KBM-7 (cell line): Measurements from ENCODE around the gene GOPC.
"Not testable (repeated sequence)": the region's sequence is repeated elsewhere in the genome, so short reads cannot be mapped to it uniquely, and the experiment has no call there.

Experiments used
- DNase-seq: peaks from one replicate; pipeline ENCODE4 v3.0.0-alpha.2; 2015
- in situ Hi-C: fragments of 300-500 bp; cut with MboI; formaldehyde crosslinking; loops from 2 replicates; pipeline ENCODE4 v1.14.3; 2020; ENCODE audit warnings: low sequenced_read_pairs, low pct_unique_long_range_greater_than_20kb, mixed read lengths

The GOPC gene

DNA sequence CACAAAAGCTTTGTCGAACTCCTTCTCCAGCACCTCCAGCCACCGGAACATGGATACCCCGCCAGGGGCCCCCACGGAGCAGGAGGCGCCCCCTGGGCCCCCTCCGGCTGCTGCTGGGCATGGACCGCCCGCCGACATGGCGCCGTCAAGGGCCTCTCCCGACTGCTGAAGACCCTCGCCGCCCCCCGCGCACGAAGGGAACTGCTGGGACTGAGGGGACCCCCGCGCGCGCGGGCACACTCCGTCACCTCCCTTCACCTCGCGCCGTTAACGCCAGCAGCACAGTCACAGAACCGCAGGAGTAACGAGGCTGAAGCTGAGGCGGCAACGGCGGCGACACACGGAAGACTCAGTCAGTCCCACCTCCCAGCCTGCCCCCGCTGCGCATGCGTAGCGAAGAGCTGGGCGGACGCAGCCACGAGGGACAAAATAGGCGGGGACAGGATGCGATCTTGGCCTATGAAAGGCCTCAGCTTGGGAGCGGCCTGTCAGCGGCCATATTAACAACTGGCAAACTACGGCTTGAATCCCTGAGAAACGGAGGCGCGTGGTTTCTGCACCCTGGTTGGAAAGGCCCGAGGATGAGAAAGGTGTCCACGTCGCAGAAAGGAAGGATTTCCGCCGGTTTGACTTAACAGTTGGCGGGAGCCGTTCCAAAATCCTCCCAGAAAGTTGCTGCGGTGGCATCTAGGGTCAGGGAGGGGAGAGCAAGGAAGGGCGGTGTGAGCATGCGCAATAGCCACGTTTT, at the start of gene GOPC:
TSS of gene GOPC (minus strand) at position 361 of the 748 bp plus-strand sequence. CDS start at position 138, 223 bp downstream.
- DNase-seq = peak; percentile 98
- in situ Hi-C loops = no loop called here

- in situ Hi-C loops, DNase-seq: not testable (repeated sequence)
Measured at GRCh38 chr6:117651984-117652383, 49.7 kb upstream of the GOPC start.

DNA sequence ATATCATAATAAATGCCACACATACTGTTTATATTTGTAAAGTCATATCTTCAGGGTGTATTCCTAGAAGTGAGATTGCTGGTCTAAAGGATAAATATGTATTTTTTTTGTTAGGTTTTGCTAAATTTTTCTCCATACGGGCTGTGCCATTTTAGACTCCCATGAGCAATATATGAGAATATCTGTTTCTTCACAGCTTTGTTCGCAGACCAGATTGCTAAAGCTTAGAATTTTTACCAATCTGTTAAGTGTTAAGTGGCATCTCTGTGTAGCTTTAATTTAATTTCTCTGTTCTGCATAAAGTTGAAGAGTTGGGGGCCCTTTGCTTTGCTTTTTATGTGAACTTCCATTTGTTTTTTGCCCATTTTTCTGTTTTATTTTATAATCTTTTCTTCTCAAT, 40.7 kb upstream of the GOPC start:
- in situ Hi-C loops = no loop called here
- DNase-seq = no peak

- no peak for DNase-seq
- in situ Hi-C loops = no loop called here
Measured at GRCh38 chr6:117637770-117638169, 35.5 kb upstream of the GOPC start.

DNA sequence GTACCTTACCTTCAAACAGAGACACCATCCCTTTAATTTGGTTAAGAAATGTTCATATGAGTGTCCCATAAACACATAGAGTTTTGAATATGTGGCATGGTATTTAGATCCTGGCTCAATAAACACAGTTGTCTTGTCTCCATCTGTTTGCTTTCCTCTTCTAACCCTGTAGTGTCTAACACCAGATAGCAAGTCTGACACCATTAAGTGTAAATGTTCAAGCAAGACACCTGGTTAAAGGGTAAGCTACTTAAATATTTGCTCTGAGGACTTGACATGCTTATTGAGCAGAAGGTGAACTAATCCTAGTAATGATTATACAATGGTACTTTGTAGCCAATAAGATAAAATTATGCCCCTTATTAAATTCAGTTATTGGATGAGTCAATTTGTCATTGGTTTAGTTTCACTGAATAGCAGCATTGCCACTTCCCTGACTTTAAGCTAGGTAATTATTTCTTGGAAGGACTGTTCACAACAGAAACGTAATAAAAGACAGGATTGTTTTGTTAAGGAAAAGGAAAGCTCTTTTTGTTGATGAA, 26.9 kb upstream of the GOPC start:
- in situ Hi-C loops = no loop called here
- DNase-seq = no peak

GRCh38 chr6:117627533-117627932, 25.2 kb upstream of the GOPC start:
- DNase-seq = no peak
- in situ Hi-C loops = no loop called here

DNA sequence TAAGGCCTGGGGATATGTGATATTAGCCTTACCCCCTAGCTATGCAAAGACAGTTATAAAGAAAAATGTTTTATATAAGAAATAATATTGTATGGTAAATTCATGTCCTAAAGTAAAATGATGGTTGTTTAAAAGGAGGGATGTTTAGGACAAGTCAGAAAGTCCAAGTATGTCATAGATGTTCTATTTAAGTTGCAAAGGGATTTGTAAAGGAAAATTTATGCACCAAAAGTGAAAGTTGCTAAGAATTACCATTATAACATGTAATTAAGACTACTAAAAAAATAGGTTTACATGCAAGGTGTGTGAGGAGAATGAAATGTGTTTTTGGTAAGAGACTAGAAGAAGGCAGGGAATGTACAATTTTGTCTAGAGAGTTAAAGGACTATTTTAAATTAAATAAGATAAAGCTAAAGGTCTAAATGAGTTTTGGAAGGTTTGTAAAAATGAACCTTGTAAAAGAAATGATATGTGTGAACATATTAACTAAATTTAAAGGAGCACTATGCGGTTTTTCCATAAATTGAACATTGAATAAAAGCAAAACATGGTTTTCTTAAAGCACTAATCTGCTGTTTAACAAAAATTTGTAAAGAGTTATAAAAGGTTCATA, 22.7 kb upstream of the GOPC start:
- DNase-seq = peak; percentile 23

GRCh38 chr6:117619178-117619577, 16.9 kb upstream of the GOPC start:
- in situ Hi-C loops = no loop called here
- DNase-seq = no peak

More for the DNA sequence above, 22.7 kb upstream of the GOPC start:
- in situ Hi-C loops = no loop called here

DNA sequence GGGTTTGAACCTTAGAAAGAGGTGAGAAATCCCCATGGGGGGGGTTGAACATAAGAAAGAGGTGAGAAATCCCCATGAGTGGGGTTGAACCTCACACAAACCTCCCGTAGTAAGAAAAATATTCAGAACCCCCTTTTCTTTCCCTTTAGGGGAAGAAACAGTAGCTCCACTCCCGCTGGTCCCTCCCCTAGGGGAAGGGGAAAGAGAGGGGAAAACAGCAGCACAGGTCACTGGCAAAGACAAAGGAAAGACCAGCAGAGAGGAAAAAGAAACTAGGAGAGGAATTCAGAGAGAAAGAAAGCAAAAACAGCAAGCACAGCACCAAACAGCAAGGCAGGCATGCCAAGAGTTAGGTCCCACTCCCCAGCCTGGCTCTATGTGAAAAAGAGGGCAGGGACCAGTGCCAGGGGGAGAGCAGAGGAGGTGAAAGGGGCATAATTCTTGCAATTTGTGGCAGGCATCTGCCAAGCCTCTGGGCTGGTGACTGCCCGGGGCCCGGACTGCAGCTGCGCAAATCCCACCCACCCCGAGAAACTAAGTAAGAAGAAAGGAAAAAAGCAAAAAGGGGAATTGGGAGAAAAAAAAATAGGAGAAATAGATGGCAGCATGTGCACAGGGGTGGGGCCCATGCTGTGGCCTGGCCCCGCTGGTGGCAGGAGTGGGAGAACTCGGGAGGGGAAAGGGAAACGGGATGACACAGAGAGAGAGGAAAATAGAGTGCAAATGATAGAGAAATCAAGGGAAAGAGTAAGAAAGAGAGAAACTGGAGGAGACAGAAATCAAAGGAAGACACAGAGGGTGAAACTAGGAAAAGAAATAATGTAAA, 15.1 kb upstream of the GOPC start:
- in situ Hi-C loops = no loop called here

DNA sequence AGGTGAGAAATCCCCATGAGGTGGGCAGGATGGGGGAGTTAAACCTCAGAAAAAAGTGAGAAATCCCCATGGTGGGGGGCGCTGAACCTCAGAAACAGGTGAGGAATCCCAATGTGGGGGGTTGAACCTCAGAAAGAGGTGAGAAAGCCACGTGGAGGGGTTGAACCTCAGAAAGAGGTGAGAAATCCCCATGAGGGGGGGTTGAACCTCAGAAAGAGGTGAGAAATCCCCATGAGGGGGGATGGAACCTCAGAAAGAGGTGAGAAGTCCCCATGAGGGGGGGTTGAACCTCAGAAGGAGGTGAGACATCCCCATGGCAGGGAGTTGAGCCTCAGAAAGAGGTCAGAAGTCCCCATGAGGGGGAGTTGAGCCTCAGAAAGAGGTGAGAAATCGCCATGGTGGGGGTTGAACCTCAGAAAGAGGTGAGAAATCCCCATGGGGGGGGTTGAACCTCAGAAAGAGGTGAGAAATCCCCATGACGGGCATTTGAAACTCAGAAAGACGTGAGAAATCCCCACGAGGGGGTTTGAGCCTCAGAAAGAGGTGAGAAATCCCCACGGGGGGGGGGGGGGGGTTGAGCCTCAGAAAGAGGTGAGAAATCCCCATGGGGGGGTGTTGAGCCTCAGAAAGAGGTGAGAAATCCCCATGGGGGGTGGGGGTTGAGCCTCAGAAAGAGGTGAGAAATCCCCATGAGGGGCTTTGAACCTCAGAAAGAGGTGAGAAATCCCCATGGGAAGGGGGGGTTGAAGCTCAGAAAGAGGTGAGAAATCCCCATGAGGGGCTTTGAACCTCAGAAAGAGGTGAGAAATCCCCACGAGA, 14.3 kb upstream of the GOPC start:
- in situ Hi-C loops = no loop called here
- DNase-seq = no peak

More for the DNA sequence above, 15.1 kb upstream of the GOPC start:
- DNase-seq = no peak

- no peak for DNase-seq
- in situ Hi-C loops = no loop called here
Measured at GRCh38 chr6:117615750-117616390, 13.6 kb upstream of the GOPC start.

DNA sequence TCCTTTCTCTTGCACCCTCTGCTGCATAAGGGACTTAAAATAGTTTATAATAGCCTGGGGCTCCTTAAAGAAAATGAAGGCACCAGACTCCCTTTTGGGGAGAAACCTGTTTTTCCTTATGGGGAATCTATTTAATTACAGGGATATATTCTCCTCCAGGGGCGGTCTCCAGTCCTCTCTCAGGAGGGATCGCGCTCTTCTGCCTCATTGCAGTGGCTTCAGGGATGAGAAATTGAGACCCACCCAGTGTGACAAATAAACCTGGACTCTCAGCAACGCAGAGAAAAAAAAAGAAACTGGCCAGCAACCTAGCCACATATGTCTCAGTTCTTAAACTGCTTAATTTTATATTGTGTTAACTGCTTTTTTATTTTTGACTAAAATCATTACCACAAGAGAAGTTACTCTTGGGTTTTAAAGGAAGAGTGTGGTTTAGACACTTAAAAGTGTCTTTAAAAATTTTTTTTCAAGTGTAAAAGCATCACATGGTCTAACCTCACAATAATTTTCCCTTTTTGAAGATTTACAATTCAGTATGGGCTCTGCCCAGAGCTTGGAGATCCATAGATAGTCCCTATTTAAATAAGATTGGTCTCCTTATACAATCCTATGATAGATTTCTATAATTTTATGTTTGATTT, 11.7 kb upstream of the GOPC start:
- no peak for DNase-seq

DNA sequence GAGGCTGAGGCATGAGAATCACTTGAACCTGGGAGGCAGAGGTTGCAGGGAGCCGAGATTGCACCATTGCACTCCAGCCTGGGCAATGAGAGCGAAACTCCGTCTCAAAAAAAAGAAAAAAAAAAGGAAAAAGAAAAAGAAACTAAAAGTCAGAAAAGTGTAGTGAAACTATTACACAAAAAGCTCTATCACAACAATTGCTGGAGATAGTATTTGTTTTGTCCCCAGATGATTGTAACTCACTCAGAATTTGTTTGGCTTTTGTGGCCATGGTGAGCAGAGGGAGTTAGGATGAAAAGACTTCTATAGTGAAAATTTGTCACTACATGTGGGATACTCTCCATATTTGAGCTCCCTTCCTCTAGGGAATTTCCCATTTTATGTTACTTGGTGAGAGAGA, 5.2 kb upstream of the GOPC start:
- in situ Hi-C loops = no loop called here
- no peak for DNase-seq

More for the DNA sequence above, 11.7 kb upstream of the GOPC start:
- in situ Hi-C loops = no loop called here

DNA sequence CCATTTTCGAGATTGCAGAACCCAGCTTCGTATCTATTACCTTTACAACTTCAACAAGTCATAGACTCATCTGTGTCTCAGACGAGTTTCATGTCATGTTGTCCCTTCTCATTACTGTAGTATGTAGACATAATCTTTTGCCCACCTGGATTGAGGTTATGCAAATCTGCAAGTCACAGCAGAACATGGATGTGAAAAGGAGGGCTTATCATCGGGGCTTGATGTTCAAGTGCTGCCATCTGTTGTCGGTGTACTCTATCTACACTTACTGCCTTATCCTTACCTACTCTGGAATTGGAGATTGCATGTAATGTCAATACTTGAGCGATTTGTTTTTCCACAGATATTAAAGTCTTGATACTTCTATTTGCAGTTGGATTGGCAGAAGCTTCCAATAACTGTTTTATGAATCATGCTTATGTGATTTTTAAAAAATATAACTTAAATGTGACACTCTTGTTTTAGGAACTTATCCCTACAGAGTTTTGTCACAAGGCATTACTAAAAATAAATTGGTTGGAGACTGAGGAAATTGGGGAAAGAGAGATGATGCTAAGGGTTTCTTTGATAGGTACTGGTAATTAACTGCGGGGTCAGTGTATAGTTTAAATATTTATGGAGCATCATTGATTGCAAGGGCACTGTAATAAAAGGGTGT, 3.0 kb upstream of the GOPC start:
- in situ Hi-C loops = no loop called here
- peak; percentile 79 for DNase-seq

DNA sequence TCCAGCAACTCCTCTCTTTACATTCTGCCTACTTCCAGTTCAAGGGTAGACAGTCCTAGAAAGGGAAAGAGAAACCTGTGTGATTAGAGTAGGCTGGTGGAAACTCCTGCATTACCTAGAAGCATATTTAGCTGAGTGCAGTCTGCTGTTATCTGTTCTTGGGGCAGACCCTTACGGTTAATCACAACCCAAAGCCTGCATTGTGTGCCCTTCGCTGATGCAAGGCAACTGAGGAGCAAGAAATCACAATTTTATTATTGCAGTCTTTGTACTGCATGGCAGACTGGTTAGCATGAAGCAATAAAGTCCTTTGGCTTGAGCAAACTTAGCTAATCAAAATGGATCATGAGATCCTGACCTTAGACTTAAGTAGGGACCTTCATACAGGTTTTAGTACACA, 1.5 kb upstream of the GOPC start:
- in situ Hi-C loops = no loop called here
- DNase-seq = no peak

DNA sequence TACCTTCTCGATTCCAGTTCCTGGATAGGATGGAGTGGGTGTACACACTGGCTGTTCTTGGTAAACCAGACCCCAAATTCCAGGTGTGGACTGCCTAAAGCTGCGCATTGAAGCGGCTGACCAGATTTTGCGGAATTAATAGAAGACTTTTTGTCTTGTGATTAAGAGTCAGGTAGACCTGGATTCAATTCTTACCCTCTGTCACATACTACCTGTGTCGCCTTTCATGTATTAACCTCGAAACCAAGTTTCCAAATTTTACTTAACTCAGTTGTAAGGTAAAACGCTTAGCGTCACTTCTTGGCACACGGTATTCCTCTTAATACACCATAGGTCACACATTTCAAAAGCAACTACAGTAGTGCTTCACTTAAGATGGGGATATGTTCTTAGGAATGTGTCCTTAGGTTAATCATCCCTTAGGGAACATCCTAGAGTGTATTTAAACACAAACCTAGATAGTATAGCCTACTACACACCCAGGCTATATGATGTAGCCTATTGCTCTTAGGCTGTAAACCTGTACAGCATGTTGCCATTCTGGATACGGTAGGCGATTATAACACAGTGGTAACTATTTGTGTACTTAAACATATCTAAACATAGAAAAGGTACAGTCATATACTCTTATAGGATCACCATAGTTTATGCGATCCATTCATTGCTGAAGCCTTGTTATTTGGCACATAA, 733 bp upstream of the GOPC start:
- no peak for DNase-seq
- in situ Hi-C loops = no loop called here

DNA sequence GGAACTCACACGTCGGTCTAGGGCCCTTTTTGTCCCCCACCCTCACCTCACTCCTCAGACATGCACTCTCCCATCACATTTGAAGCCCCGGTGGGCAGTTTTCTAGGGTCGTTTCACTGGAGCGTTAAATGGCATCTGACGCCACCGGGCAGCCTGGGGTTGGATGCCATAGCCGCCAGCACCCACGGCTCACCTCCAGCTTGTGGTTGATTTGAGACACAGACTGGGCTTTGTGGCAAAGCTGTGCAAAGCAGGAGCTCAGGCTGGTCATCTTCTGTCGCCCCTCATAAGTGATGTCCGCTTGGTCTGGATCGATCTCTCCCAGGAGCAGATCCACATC, 530 bp downstream of the GOPC start:
- in situ Hi-C loops = no loop called here
- DNase-seq = no peak
